HG03378 (cell line): ENCODE measurements around the gene VPS41.

Experiments
- ATAC-seq: cut with Tn5 transposase; IDR thresholded peaks from one replicate; pipeline ENCODE4 v1.9.1; 2021; ENCODE audit warnings: mild to moderate bottlenecking, moderate library complexity; ENCODE audit not compliant: unreplicated experiment

The VPS41 gene

GRCh38 chr7:38743899-38744298 lies 165.1 kb downstream of the VPS41 start:
- ATAC-seq: no peak

GRCh38 chr7:38740041-38740440 lies 168.9 kb downstream of the VPS41 start:
- ATAC-seq: no peak

GRCh38 chr7:38736138-38736537 lies 172.9 kb downstream of the VPS41 start:
- ATAC-seq: no peak

- no peak for ATAC-seq
Observed at GRCh38 chr7:38731215-38731614, 177.8 kb downstream of the VPS41 start.

- no peak for ATAC-seq
Observed at GRCh38 chr7:38728145-38728544, 180.8 kb downstream of the VPS41 start.

- no peak for ATAC-seq
Observed at GRCh38 chr7:38727184-38727940, 181.6 kb downstream of the VPS41 start.

GRCh38 chr7:38723327-38723726 lies 185.7 kb downstream of the VPS41 start:
- ATAC-seq: no peak

GRCh38 chr7:38716397-38716796 lies 192.6 kb downstream of the VPS41 start:
- ATAC-seq: no peak

- no peak for ATAC-seq
Observed at GRCh38 chr7:38709123-38709522, 199.9 kb downstream of the VPS41 start.

GRCh38 chr7:38704751-38705150 lies 204.2 kb downstream of the VPS41 start:
- ATAC-seq: no peak

- ATAC-seq: no peak
Observed at GRCh38 chr7:38704041-38704547, 204.9 kb downstream of the VPS41 start.

GRCh38 chr7:38703093-38703492 lies 205.9 kb downstream of the VPS41 start:
- ATAC-seq: no peak

GRCh38 chr7:38702002-38702535 lies 206.9 kb downstream of the VPS41 start:
- ATAC-seq: no peak

GRCh38 chr7:38700116-38700515 lies 208.9 kb downstream of the VPS41 start:
- ATAC-seq: no peak

- ATAC-seq: no peak
Observed at GRCh38 chr7:38699471-38699870, 209.5 kb downstream of the VPS41 start.

GRCh38 chr7:38694326-38694725 lies 214.7 kb downstream of the VPS41 start:
- ATAC-seq: no peak

- no peak for ATAC-seq
Observed at GRCh38 chr7:38686888-38687287, 222.1 kb downstream of the VPS41 start.

GRCh38 chr7:38685851-38686250 lies 223.1 kb downstream of the VPS41 start:
- ATAC-seq: no peak

- ATAC-seq: no peak
Observed at GRCh38 chr7:38682606-38683005, 226.4 kb downstream of the VPS41 start.

- ATAC-seq: no peak
Observed at GRCh38 chr7:38681882-38682281, 227.1 kb downstream of the VPS41 start.

GRCh38 chr7:38679419-38679818 lies 229.6 kb downstream of the VPS41 start:
- no peak for ATAC-seq

GRCh38 chr7:38678698-38679054 lies 230.3 kb downstream of the VPS41 start:
- ATAC-seq: no peak
